GM13976 (cell line): ENCODE measurements around the gene MERTK.

ENCODE experiments used
- DNase-seq: peaks from one replicate; pipeline ENCODE4 v3.0.0; 2012; ENCODE audit warnings: low spot score
- in situ Hi-C: fragments of 300-500 bp; cut with MboI; formaldehyde crosslinking; loops from one replicate; pipeline ENCODE4 v1.12.0; 2022; ENCODE audit warnings: low sequenced_read_pairs, mixed read lengths, inconsistent platforms; ENCODE audit not compliant: unreplicated experiment
- TF ChIP-seq, protein P1 (sequence below): IDR thresholded peaks from 2 replicates; pipeline ENCODE4 v1.5.1; 2012; ENCODE audit warnings: borderline replicate concordance, mild to moderate bottlenecking; ENCODE audit not compliant: insufficient read depth; ENCODE audit errors: extremely low read depth, missing control alignments, control extremely low read depth

The MERTK gene

DNA sequence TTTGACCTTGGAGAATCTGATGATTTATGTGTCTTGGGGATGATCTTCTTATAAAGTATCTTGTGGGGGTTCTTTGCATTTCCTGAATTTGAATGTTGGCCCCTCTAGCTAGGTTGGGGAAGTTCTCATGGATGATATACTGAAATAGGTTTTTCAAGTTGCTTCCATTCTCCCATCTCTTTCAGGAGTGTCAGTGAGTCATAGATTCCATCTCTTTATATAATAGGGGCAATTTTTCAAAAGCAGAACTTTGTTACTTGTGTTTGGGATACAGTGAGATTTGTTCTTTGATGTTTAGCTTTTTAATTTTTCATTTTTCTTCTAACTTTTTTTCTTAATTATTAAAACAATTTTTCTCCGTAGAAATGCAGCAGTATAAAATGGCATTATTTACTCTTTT, 176.1 kb downstream of the MERTK start:
- TF ChIP-seq, protein P1, sequence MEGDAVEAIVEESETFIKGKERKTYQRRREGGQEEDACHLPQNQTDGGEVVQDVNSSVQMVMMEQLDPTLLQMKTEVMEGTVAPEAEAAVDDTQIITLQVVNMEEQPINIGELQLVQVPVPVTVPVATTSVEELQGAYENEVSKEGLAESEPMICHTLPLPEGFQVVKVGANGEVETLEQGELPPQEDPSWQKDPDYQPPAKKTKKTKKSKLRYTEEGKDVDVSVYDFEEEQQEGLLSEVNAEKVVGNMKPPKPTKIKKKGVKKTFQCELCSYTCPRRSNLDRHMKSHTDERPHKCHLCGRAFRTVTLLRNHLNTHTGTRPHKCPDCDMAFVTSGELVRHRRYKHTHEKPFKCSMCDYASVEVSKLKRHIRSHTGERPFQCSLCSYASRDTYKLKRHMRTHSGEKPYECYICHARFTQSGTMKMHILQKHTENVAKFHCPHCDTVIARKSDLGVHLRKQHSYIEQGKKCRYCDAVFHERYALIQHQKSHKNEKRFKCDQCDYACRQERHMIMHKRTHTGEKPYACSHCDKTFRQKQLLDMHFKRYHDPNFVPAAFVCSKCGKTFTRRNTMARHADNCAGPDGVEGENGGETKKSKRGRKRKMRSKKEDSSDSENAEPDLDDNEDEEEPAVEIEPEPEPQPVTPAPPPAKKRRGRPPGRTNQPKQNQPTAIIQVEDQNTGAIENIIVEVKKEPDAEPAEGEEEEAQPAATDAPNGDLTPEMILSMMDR = no peak
- no peak for DNase-seq
- in situ Hi-C loops = loop anchor here (25.0 kb wide), 1 partner anchor 638 kb away; the partner anchor contains the start of gene NT5DC4

GRCh38 chr2:112075490-112076260, 177.3 kb downstream of the MERTK start:
- TF ChIP-seq, protein P1 = no peak
- in situ Hi-C loops = no loop called here
- DNase-seq = no peak

GRCh38 chr2:112077814-112078213, 179.4 kb downstream of the MERTK start:
- TF ChIP-seq, protein P1 = no peak
- in situ Hi-C loops = no loop called here
- DNase-seq = no peak
